Measurements from ENCODE around the gene C1orf21.

Gene C1orf21

GRCh38 chr1:184635347-184635979, 248.6 kb downstream of the C1orf21 start:
- no peak for DNase-seq (ENCODE audit: low spot score)
- in situ Hi-C loops (cut with MboI; ENCODE audit: low pct_unique_long_range_greater_than_20kb, low sequenced_read_pairs, unreplicated experiment) = no loop called here
- TF ChIP-seq, protein P1, sequence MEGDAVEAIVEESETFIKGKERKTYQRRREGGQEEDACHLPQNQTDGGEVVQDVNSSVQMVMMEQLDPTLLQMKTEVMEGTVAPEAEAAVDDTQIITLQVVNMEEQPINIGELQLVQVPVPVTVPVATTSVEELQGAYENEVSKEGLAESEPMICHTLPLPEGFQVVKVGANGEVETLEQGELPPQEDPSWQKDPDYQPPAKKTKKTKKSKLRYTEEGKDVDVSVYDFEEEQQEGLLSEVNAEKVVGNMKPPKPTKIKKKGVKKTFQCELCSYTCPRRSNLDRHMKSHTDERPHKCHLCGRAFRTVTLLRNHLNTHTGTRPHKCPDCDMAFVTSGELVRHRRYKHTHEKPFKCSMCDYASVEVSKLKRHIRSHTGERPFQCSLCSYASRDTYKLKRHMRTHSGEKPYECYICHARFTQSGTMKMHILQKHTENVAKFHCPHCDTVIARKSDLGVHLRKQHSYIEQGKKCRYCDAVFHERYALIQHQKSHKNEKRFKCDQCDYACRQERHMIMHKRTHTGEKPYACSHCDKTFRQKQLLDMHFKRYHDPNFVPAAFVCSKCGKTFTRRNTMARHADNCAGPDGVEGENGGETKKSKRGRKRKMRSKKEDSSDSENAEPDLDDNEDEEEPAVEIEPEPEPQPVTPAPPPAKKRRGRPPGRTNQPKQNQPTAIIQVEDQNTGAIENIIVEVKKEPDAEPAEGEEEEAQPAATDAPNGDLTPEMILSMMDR (IDR thresholded peaks at IDR 0.05; ENCODE audit: extremely low read depth, insufficient read depth, missing control alignments) = no peak

GRCh38 chr1:184635980-184636431, 249.2 kb downstream of the C1orf21 start:
- in situ Hi-C loops (cut with MboI; ENCODE audit: low pct_unique_long_range_greater_than_20kb, low sequenced_read_pairs, unreplicated experiment) = no loop called here
- DNase-seq (ENCODE audit: low spot score) = no peak
- TF ChIP-seq, protein P1 (IDR thresholded peaks at IDR 0.05; ENCODE audit: extremely low read depth, insufficient read depth, missing control alignments) = no peak

DNA sequence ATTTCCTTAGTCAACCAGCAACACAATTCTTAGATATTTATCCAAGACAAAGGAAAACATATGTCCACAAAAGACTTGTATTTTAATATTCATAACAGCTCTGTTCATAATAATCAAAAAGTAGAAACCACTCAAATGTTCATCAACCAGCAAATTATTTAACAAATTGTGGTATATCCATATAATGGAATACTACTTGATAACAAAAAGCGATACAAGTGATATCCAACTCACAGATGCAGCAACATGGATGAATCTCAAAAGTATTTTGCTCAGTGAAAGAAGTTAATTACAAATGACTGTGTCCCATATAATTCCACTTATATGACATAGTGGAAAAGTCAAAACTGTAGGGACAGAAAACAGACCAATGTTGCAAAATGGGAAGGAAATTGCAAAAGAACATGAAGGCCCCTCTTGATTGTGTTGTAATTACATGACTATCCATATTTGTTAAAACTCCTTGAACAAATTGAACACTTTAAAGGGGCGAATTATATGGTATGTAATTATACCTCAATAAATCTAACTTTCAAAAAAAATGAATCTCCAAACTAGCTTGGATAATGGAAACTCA, 250.9 kb downstream of the C1orf21 start:
- in situ Hi-C loops (cut with MboI; ENCODE audit: low pct_unique_long_range_greater_than_20kb, low sequenced_read_pairs, unreplicated experiment) = no loop called here
- no peak for DNase-seq (ENCODE audit: low spot score)
- TF ChIP-seq, protein P1 (IDR thresholded peaks at IDR 0.05; ENCODE audit: extremely low read depth, insufficient read depth, missing control alignments) = no peak

DNA sequence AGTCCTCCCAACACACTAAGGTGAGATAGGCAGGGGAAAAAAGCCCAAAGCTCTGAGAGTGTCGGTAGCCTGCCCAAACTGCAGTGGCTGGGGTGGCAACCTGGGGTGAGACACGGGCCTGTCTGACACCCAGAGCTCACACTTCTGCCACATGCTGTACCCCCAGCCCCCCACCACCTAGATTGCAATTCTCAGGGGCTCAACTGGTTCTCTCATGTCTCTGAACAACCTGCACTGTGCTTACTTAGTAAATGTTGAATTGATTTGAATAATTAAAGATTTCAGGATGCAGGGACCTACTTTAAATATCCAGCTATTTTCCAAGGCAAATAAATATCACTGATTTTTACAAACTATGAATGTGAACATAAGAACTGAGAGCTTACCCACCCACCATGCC, 252.4 kb downstream of the C1orf21 start:
- in situ Hi-C loops (cut with MboI; ENCODE audit: low pct_unique_long_range_greater_than_20kb, low sequenced_read_pairs, unreplicated experiment) = no loop called here
- TF ChIP-seq, protein P1 (IDR thresholded peaks at IDR 0.05; ENCODE audit: extremely low read depth, insufficient read depth, missing control alignments) = no peak
- DNase-seq (ENCODE audit: low spot score) = no peak

DNA sequence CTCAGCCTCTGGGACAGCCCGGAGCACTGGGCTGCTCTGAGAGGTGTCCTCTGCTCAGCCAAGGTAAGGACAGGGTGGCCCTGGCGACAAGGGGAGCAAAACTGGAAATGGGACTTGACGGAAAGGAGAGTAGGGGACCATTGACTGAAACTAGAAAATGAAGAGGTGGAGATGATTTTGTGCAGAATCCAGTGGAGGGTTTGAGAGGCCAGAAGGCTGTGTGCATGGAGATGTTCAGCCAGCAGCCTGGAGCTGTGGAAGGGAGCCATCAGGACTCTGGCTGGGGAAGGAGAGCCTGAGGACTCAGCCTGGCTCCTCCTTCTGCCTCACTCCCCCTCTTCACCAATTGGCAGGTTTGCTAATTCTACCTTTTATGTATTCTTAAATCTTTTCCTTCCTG, 253.7 kb downstream of the C1orf21 start:
- TF ChIP-seq, protein P1 (IDR thresholded peaks at IDR 0.05; ENCODE audit: extremely low read depth, insufficient read depth, missing control alignments) = no peak
- in situ Hi-C loops (cut with MboI; ENCODE audit: low pct_unique_long_range_greater_than_20kb, low sequenced_read_pairs, unreplicated experiment) = no loop called here
- DNase-seq (ENCODE audit: low spot score) = no peak

GRCh38 chr1:184641894-184642293, 255.1 kb downstream of the C1orf21 start:
- in situ Hi-C loops (cut with MboI; ENCODE audit: low pct_unique_long_range_greater_than_20kb, low sequenced_read_pairs, unreplicated experiment) = no loop called here
- TF ChIP-seq, protein P1 (IDR thresholded peaks at IDR 0.05; ENCODE audit: extremely low read depth, insufficient read depth, missing control alignments) = no peak

More at GRCh38 chr1:184641894-184642293, 255.1 kb downstream of the C1orf21 start:
- DNase-seq (ENCODE audit: low spot score) = no peak
